Endothelial cell (in vitro differentiated cells): ENCODE measurements around the gene ICE1. TPM values are rescaled to one million over a fixed set of nuclear protein-coding genes. Genes with fewer than 3 reads are reported as not detected.
A peak's percentile ranks its signal among the peaks of the same experiment; 100 is the strongest.

Experiments
- DNase-seq: peaks from one replicate; pipeline ENCODE4 v3.0.0; 2021; ENCODE audit warnings: low spot score
- H3K27ac Mint-ChIP-seq: one replicate; pipeline ENCODE4 v1.8.0; 2021; ENCODE audit warnings: mixed read lengths, inconsistent platforms; ENCODE audit not compliant: unreplicated experiment
- H3K27me3 Mint-ChIP-seq: one replicate; pipeline ENCODE4 v1.8.0; 2021; ENCODE audit warnings: mild to moderate bottlenecking, moderate library complexity, mixed read lengths, inconsistent platforms; ENCODE audit not compliant: unreplicated experiment
- H3K36me3 Mint-ChIP-seq: one replicate; pipeline ENCODE4 v1.8.0; 2021; ENCODE audit warnings: mild to moderate bottlenecking, low read depth, mixed read lengths, inconsistent platforms; ENCODE audit not compliant: unreplicated experiment
- H3K4me1 Mint-ChIP-seq: one replicate; pipeline ENCODE4 v1.8.0; 2021; ENCODE audit warnings: mild to moderate bottlenecking, mixed read lengths, inconsistent platforms; ENCODE audit not compliant: unreplicated experiment
- H3K4me3 Mint-ChIP-seq: one replicate; pipeline ENCODE4 v1.8.0; 2021; ENCODE audit warnings: mild to moderate bottlenecking, mixed read lengths, inconsistent platforms; ENCODE audit not compliant: unreplicated experiment
- H3K9me3 Mint-ChIP-seq: one replicate; pipeline ENCODE4 v1.8.0; 2021; ENCODE audit warnings: mixed read lengths, inconsistent platforms; ENCODE audit not compliant: unreplicated experiment
- CTCF ChIP-seq: fragments of 200-600 bp; sonication (generic); IDR thresholded peaks from one replicate; pipeline ENCODE4 v1.5.0; 2021; ENCODE audit warnings: antibody characterized with exemption; ENCODE audit not compliant: unreplicated experiment
- total RNA-seq: library from RNA; stranded (reverse); fragmentation: NEBNext Ultra II Directional; extraction: Animal tissue kit (Norgen Biotek cat#: 25700); gene quantifications from one replicate; pipeline ENCODE4 v1.2.1, GENCODE V29; 2021; ENCODE audit not compliant: unreplicated experiment

Gene ICE1
- total RNA-seq, 1 donor from 2014 or later: 34.9 TPM

GRCh38 chr5:5414999-5415398, 7.5 kb upstream of the ICE1 start:
- H3K36me3 Mint-ChIP-seq: peaks cover 3% of the 10 kb centered on the region
- no peak overlapping the region for H3K4me3 Mint-ChIP-seq
- no peaks in the 10 kb centered on the region for H3K9me3 Mint-ChIP-seq
- H3K4me1 Mint-ChIP-seq: peaks cover 11% of the 10 kb centered on the region
- no peak overlapping the region for H3K27ac Mint-ChIP-seq
- TF ChIP-seq CTCF: no peak
- no peak for DNase-seq
- peaks cover 6% of the 10 kb centered on the region for H3K27me3 Mint-ChIP-seq

GRCh38 chr5:5416733-5417132, 5.7 kb upstream of the ICE1 start:
- no peak for TF ChIP-seq CTCF
- Mint-ChIP-seq H3K4me3 (no peak overlapping the region), H3K27me3 (peaks cover 11% of the 10 kb centered on the region), H3K9me3 (no peaks in the 10 kb centered on the region), H3K27ac (no peak overlapping the region), H3K4me1 (peaks cover 21% of the 10 kb centered on the region), H3K36me3 (peaks cover 3% of the 10 kb centered on the region)
- DNase-seq: no peak

- no peak overlapping the region for H3K4me3 Mint-ChIP-seq
- no peak for DNase-seq
- no peaks in the 10 kb centered on the region for H3K9me3 Mint-ChIP-seq
- peaks cover 12% of the 10 kb centered on the region for H3K27me3 Mint-ChIP-seq
- H3K36me3 Mint-ChIP-seq: peaks cover 3% of the 10 kb centered on the region
- peak overlapping the region; percentile 2 for H3K27ac Mint-ChIP-seq
- TF ChIP-seq CTCF: no peak
- H3K4me1 Mint-ChIP-seq: peaks cover 23% of the 10 kb centered on the region
These were observed 4.5 kb upstream of the ICE1 start for GRCh38 chr5:5418006-5418405.

- TF ChIP-seq CTCF: no peak
- H3K9me3 Mint-ChIP-seq: no peaks in the 10 kb centered on the region
- H3K27me3 Mint-ChIP-seq: peaks cover 14% of the 10 kb centered on the region
- no peak overlapping the region for H3K27ac Mint-ChIP-seq
- no peak for DNase-seq
- peaks cover 3% of the 10 kb centered on the region for H3K36me3 Mint-ChIP-seq
- H3K4me3 Mint-ChIP-seq: no peak overlapping the region
- H3K4me1 Mint-ChIP-seq: peaks cover 26% of the 10 kb centered on the region
These were observed 3.7 kb upstream of the ICE1 start for GRCh38 chr5:5418764-5419163.

GRCh38 chr5:5419291-5420210, 2.9 kb upstream of the ICE1 start:
- TF ChIP-seq CTCF: peak; percentile 57
- Mint-ChIP-seq H3K9me3 (no peaks in the 10 kb centered on the region), H3K4me3 (no peak overlapping the region), H3K36me3 (peaks cover 3% of the 10 kb centered on the region), H3K27ac (no peak overlapping the region), H3K27me3 (peaks cover 14% of the 10 kb centered on the region), H3K4me1 (peaks cover 26% of the 10 kb centered on the region)
- no peak for DNase-seq
